SU-DHL-6 (cell line): Measurements from ENCODE around the gene DPP10.
"Not testable (repeated sequence)": the region's sequence is repeated elsewhere in the genome, so short reads cannot be mapped to it uniquely, and the experiment has no call there.

ENCODE experiments used
- H2AFZ ChIP-seq: fragments of 200-600 bp; sonication (generic); 2 replicates; pipeline ENCODE4 v1.6.1; 2014; ENCODE audit warnings: low read depth, mild to moderate bottlenecking, moderate library complexity, mixed read lengths, antibody characterized with exemption, low read length; ENCODE audit not compliant: severe bottlenecking
- H3F3A ChIP-seq: fragments of 200-600 bp; shearing (Covaris generic); 2 replicates; pipeline ENCODE4 v1.6.0; 2016; ENCODE audit warnings: antibody characterized with exemption, mild to moderate bottlenecking; ENCODE audit not compliant: insufficient read depth
- H3K27ac ChIP-seq: fragments of 200-600 bp; sonication (generic); 2 replicates; pipeline ENCODE4 v1.5.1; 2016; ENCODE audit warnings: low read depth, mild to moderate bottlenecking, low read length, moderate library complexity, mixed read lengths
- H3K27me3 ChIP-seq: fragments of 200-600 bp; sonication (generic), shearing (Covaris generic); 2 replicates; pipeline ENCODE4 v1.6.0; 2014; ENCODE audit warnings: mild to moderate bottlenecking, low read length
- H3K36me3 ChIP-seq: fragments of 200-600 bp; sonication (generic); 2 replicates; pipeline ENCODE4 v1.6.1; 2014; ENCODE audit warnings: mild to moderate bottlenecking, low read length, mixed read lengths
- H3K4me2 ChIP-seq: fragments of 300-600, 200-600 bp; shearing (Covaris generic), sonication (generic); 2 replicates; pipeline ENCODE4 v1.6.0; 2014; ENCODE audit warnings: low read length, low read depth, mild to moderate bottlenecking; ENCODE audit not compliant: poor library complexity, severe bottlenecking
- H3K4me3 ChIP-seq: fragments of 200-600 bp; sonication (generic); 2 replicates; pipeline ENCODE4 v1.5.1; 2014; ENCODE audit warnings: antibody characterized with exemption, low read length, mild to moderate bottlenecking, mixed read lengths; ENCODE audit not compliant: insufficient read depth, poor library complexity, severe bottlenecking
- H3K79me2 ChIP-seq: fragments of 200-600 bp; sonication (generic); 2 replicates; pipeline ENCODE4 v1.6.1; 2014; ENCODE audit warnings: mild to moderate bottlenecking, low read length, moderate library complexity; ENCODE audit not compliant: insufficient read depth
- H3K9ac ChIP-seq: fragments of 200-600 bp; sonication (generic); 2 replicates; pipeline ENCODE4 v1.7.0; 2014; ENCODE audit warnings: mild to moderate bottlenecking, low read length
- H3K9me2 ChIP-seq: fragments of 200-600 bp; sonication (generic); replicated peaks from 2 replicates; pipeline ENCODE4 v1.6.1; 2014; ENCODE audit warnings: low read length; ENCODE audit not compliant: insufficient read depth
- H3K9me3 ChIP-seq: fragments of 200-600 bp; sonication (generic); 2 replicates; pipeline ENCODE4 v1.6.1; 2014; ENCODE audit warnings: low read length, mixed read lengths; ENCODE audit not compliant: insufficient read depth
- H4K20me1 ChIP-seq: fragments of 200-600 bp; sonication (generic); 2 replicates; pipeline ENCODE4 v1.6.1; 2014; ENCODE audit warnings: low read depth, mild to moderate bottlenecking, antibody characterized with exemption, low read length, moderate library complexity, mixed read lengths
- CTCF ChIP-seq: fragments of 200-600 bp; sonication (generic); IDR thresholded peaks from one replicate; pipeline ENCODE4 v1.5.1; 2017; ENCODE audit warnings: antibody characterized with exemption, mild to moderate bottlenecking, low read length, moderate library complexity; ENCODE audit not compliant: insufficient read depth, poor library complexity, severe bottlenecking
- EZH2phosphoT487 ChIP-seq: fragments of 200-600 bp; sonication (generic), shearing (Covaris generic); conservative IDR thresholded peaks from 2 replicates; pipeline ENCODE4 v1.6.1; 2018; ENCODE audit warnings: mild to moderate bottlenecking, antibody characterized with exemption, low read length, moderate library complexity, mixed read lengths

The DPP10 gene

GRCh38 chr2:114406347-114406746 lies 36.1 kb upstream of the DPP10 start:
- Histone ChIP-seq H3K9me3 (no peaks in the 10 kb centered on the region), H3K27ac (no peak overlapping the region), H3K4me3 (no peak overlapping the region), H3K79me2 (no peaks in the 10 kb centered on the region), H3K9ac (no peak overlapping the region), H3K9me2 (no peaks in the 10 kb centered on the region), H2AFZ (no peak overlapping the region), H3K4me2 (no peak overlapping the region), H4K20me1 (0 out of 2 replicates have a peak, but pooled peaks cover 2% of the 10 kb centered on the region), H3K27me3 (no peaks in the 10 kb centered on the region), H3K36me3 (no peaks in the 10 kb centered on the region), H3F3A (no peaks in the 10 kb centered on the region)
- TF ChIP-seq EZH2phosphoT487 (no peak), CTCF (no peak)

GRCh38 chr2:114407353-114407752 lies 35.1 kb upstream of the DPP10 start:
- not testable (repeated sequence) for H4K20me1 ChIP-seq, H3K4me2 ChIP-seq, H3K9ac ChIP-seq, H3K79me2 ChIP-seq, H3K9me3 ChIP-seq, H3K27me3 ChIP-seq, H3K9me2 ChIP-seq, H3K27ac ChIP-seq, H3K36me3 ChIP-seq, H3K4me3 ChIP-seq, H3F3A ChIP-seq, H2AFZ ChIP-seq

GRCh38 chr2:114421781-114422180 lies 20.7 kb upstream of the DPP10 start:
- no peaks in the 10 kb centered on the region for H3K9me2 ChIP-seq

GRCh38 chr2:114424699-114425098 lies 17.7 kb upstream of the DPP10 start:
- no peaks in the 10 kb centered on the region for H3K9me2 ChIP-seq
- H4K20me1 ChIP-seq, result no peaks in the 10 kb centered on the region
- no peak overlapping the region for H2AFZ ChIP-seq
- no peak overlapping the region for H3K4me3 ChIP-seq
- H3F3A ChIP-seq, result no peaks in the 10 kb centered on the region
- no peak overlapping the region for H3K27ac ChIP-seq
- H3K9ac ChIP-seq, result no peak overlapping the region
- H3K27me3 ChIP-seq, result no peaks in the 10 kb centered on the region
- H3K4me2 ChIP-seq, result no peak overlapping the region
- no peak for TF ChIP-seq CTCF
- TF ChIP-seq EZH2phosphoT487, result no peak
- H3K36me3 ChIP-seq, result no peaks in the 10 kb centered on the region
- no peaks in the 10 kb centered on the region for H3K9me3 ChIP-seq
- H3K79me2 ChIP-seq, result no peaks in the 10 kb centered on the region

More at GRCh38 chr2:114421781-114422180, 20.7 kb upstream of the DPP10 start:
- no peak overlapping the region for H2AFZ ChIP-seq
- H3F3A ChIP-seq, result no peaks in the 10 kb centered on the region
- no peak overlapping the region for H3K4me3 ChIP-seq
- H3K27ac ChIP-seq, result no peak overlapping the region
- no peak for TF ChIP-seq CTCF
- TF ChIP-seq EZH2phosphoT487, result no peak
- H3K27me3 ChIP-seq, result no peaks in the 10 kb centered on the region
- H3K9me3 ChIP-seq, result no peaks in the 10 kb centered on the region
- no peak overlapping the region for H3K9ac ChIP-seq
- H3K36me3 ChIP-seq, result no peaks in the 10 kb centered on the region
- H4K20me1 ChIP-seq, result no peaks in the 10 kb centered on the region
- no peaks in the 10 kb centered on the region for H3K79me2 ChIP-seq
- H3K4me2 ChIP-seq, result no peak overlapping the region
